Neural cell (in vitro differentiated cells): ENCODE measurements around the gene DIP2C. TPM values are rescaled to one million over a fixed set of nuclear protein-coding genes. Genes with fewer than 3 reads are reported as not detected.
"Not testable (repeated sequence)": the region's sequence is repeated elsewhere in the genome, so short reads cannot be mapped to it uniquely, and the experiment has no call there.

Experiments
- H2AFZ ChIP-seq: fragments of 200-600, 300-800 bp; sonication (generic), shearing (Covaris generic); 2 replicates; pipeline ENCODE4 v1.6.0; 2014; ENCODE audit warnings: low read depth, mild to moderate bottlenecking, antibody characterized with exemption, low read length, moderate library complexity
- H3F3A ChIP-seq: fragments of 200-600 bp; shearing (Covaris generic); 2 replicates; pipeline ENCODE4 v1.6.1; 2016; ENCODE audit warnings: mild to moderate bottlenecking, moderate library complexity, mixed read lengths, antibody characterized with exemption, low read length; ENCODE audit not compliant: insufficient read depth, poor library complexity, severe bottlenecking
- H3K27ac ChIP-seq: fragments of 200-600, 300-800 bp; sonication (generic), shearing (Covaris generic); 2 replicates; pipeline ENCODE4 v1.5.1; 2014; ENCODE audit warnings: mild to moderate bottlenecking, low read length, moderate library complexity
- H3K27me3 ChIP-seq: fragments of 300-800, 200-600 bp; sonication (generic), shearing (Covaris generic); 2 replicates; pipeline ENCODE4 v1.6.0; 2014; ENCODE audit warnings: mild to moderate bottlenecking, low read depth, low read length, moderate library complexity; ENCODE audit not compliant: insufficient read depth
- H3K36me3 ChIP-seq: fragments of 300-800, 200-600 bp; sonication (generic), shearing (Covaris generic); 2 replicates; pipeline ENCODE4 v1.5.1; 2014; ENCODE audit warnings: mild to moderate bottlenecking, antibody characterized with exemption, low read length, moderate library complexity; ENCODE audit not compliant: insufficient read depth
- H3K4me2 ChIP-seq: fragments of 300-800, 200-600 bp; sonication (generic), shearing (Covaris generic); 2 replicates; pipeline ENCODE4 v1.6.0; 2014; ENCODE audit warnings: mild to moderate bottlenecking, low read length
- H3K4me3 ChIP-seq: fragments of 300-800, 200-600 bp; sonication (generic), shearing (Covaris generic); 2 replicates; pipeline ENCODE4 v1.5.1; 2014; ENCODE audit warnings: mild to moderate bottlenecking, low read length, moderate library complexity
- H3K79me2 ChIP-seq: fragments of 200-600 bp; shearing (Covaris generic); replicated peaks from 2 replicates; pipeline ENCODE4 v1.6.0; 2014; ENCODE audit warnings: mild to moderate bottlenecking, low read length, moderate library complexity; ENCODE audit not compliant: insufficient read depth
- H3K9ac ChIP-seq: fragments of 300-800, 200-600 bp; sonication (generic), shearing (Covaris generic); 2 replicates; pipeline ENCODE4 v1.6.1; 2016; ENCODE audit warnings: mild to moderate bottlenecking, low read length, mixed read lengths
- H3K9me2 ChIP-seq: fragments of 200-600 bp; shearing (Covaris generic); 2 replicates; pipeline ENCODE4 v1.6.1; 2016; ENCODE audit warnings: mild to moderate bottlenecking, low read length, mixed read lengths; ENCODE audit not compliant: insufficient read depth
- H3K9me3 ChIP-seq: fragments of 200-600, 300-800 bp; sonication (generic), shearing (Covaris generic); 2 replicates; pipeline ENCODE4 v1.6.1; 2016; ENCODE audit warnings: mild to moderate bottlenecking, mixed run types, low read length, moderate library complexity, mixed read lengths
- H4K20me1 ChIP-seq: fragments of 200-600 bp; shearing (Covaris generic); 2 replicates; pipeline ENCODE4 v1.6.1; 2016; ENCODE audit warnings: mild to moderate bottlenecking, mixed run types; ENCODE audit not compliant: insufficient read depth
- CTCF ChIP-seq: fragments of 450-650 bp; IDR thresholded peaks from 2 replicates; pipeline ENCODE4 v1.5.1; 2014; ENCODE audit warnings: antibody characterized with exemption, mild to moderate bottlenecking, moderate library complexity; ENCODE audit not compliant: poor library complexity, severe bottlenecking
- EP300 ChIP-seq: fragments of 450-650 bp; conservative IDR thresholded peaks from 2 replicates; pipeline ENCODE4 v1.6.1; 2014; ENCODE audit warnings: antibody characterized with exemption, mild to moderate bottlenecking, moderate library complexity; ENCODE audit not compliant: poor library complexity, severe bottlenecking
- POLR2AphosphoS5 ChIP-seq: IDR thresholded peaks from 2 replicates; pipeline ENCODE4 v1.6.1; 2012
- REST ChIP-seq: IDR thresholded peaks from 2 replicates; pipeline ENCODE4 v1.6.1; 2012; ENCODE audit warnings: borderline replicate concordance
- SMC3 ChIP-seq: fragments of 450-650 bp; conservative IDR thresholded peaks from 2 replicates; pipeline ENCODE4 v1.6.1; 2014; ENCODE audit warnings: antibody characterized with exemption, mild to moderate bottlenecking, moderate library complexity; ENCODE audit not compliant: poor library complexity
- TAF1 ChIP-seq: IDR thresholded peaks from 2 replicates; pipeline ENCODE4 v1.6.1; 2012; ENCODE audit warnings: low read depth
- polyA plus RNA-seq: library from polyadenylated mRNA; depleted of rRNA; stranded (reverse); fragments of >200 nt; gene quantifications from 2 replicates; pipeline ENCODE4 v1.2.3, GENCODE V29; 2014

The DIP2C gene
- polyA plus RNA-seq, 1 donor from 2014 or later, result 24.1 TPM

- no peaks in the 10 kb centered on the region for H4K20me1 ChIP-seq
- no peaks in the 10 kb centered on the region for H3F3A ChIP-seq
These were observed 239.0 kb downstream of the DIP2C start for GRCh38 chr10:450463-450862.

GRCh38 chr10:449331-449730 lies 240.1 kb downstream of the DIP2C start:
- H3K27me3 ChIP-seq, H3K79me2 ChIP-seq, H3K9me3 ChIP-seq, H3K4me2 ChIP-seq, H3F3A ChIP-seq, H4K20me1 ChIP-seq, H2AFZ ChIP-seq, H3K9me2 ChIP-seq, H3K4me3 ChIP-seq, H3K27ac ChIP-seq, H3K9ac ChIP-seq: not testable (repeated sequence)
- H3K36me3 ChIP-seq, result peaks cover 11% of the 10 kb centered on the region

More at GRCh38 chr10:450463-450862, 239.0 kb downstream of the DIP2C start:
- no peak overlapping the region for H3K4me2 ChIP-seq
- H3K79me2 ChIP-seq, result no peaks in the 10 kb centered on the region
- no peaks in the 10 kb centered on the region for H3K27me3 ChIP-seq
- no peaks in the 10 kb centered on the region for H3K9me3 ChIP-seq
- H3K4me3 ChIP-seq, result no peak overlapping the region
- H3K27ac ChIP-seq, result no peak overlapping the region
- H3K9me2 ChIP-seq, result no peaks in the 10 kb centered on the region
- H3K36me3 ChIP-seq, result peaks cover 5% of the 10 kb centered on the region
- H3K9ac ChIP-seq, result no peak overlapping the region
- TF ChIP-seq EP300, result no peak
- no peak for TF ChIP-seq TAF1
- no peak for TF ChIP-seq POLR2AphosphoS5
- no peak overlapping the region for H2AFZ ChIP-seq

GRCh38 chr10:443459-443858 lies 246.0 kb downstream of the DIP2C start:
- TF ChIP-seq REST (no peak), CTCF (no peak), SMC3 (no peak), POLR2AphosphoS5 (no peak)
- H2AFZ ChIP-seq, result no peak overlapping the region
- H3K4me2 ChIP-seq, result no peak overlapping the region

More at GRCh38 chr10:443459-443858, 246.0 kb downstream of the DIP2C start:
- H3F3A ChIP-seq, result no peaks in the 10 kb centered on the region
- H3K79me2 ChIP-seq, result peaks cover 7% of the 10 kb centered on the region
- H3K27ac ChIP-seq, result no peak overlapping the region
- H4K20me1 ChIP-seq, result peaks cover 5% of the 10 kb centered on the region
- H3K9me2 ChIP-seq, result no peaks in the 10 kb centered on the region
- peaks cover 16% of the 10 kb centered on the region for H3K36me3 ChIP-seq
- no peaks in the 10 kb centered on the region for H3K9me3 ChIP-seq
- H3K4me3 ChIP-seq, result no peak overlapping the region
- no peak overlapping the region for H3K9ac ChIP-seq
- no peaks in the 10 kb centered on the region for H3K27me3 ChIP-seq
